Hepatocyte (in vitro differentiated cells): ENCODE results near the gene TEX36. TPM values are rescaled to one million over a fixed set of nuclear protein-coding genes. Genes with fewer than 3 reads are reported as not detected.

Experiments used
- DNase-seq: peaks from one replicate; pipeline ENCODE4 v3.0.0-alpha.2; 2016; ENCODE audit warnings: low spot score
- H2AFZ ChIP-seq: fragments of 200-600 bp; sonication (generic); 2 replicates; pipeline ENCODE4 v1.6.0; 2016; ENCODE audit warnings: antibody characterized with exemption, mild to moderate bottlenecking
- H3K27ac ChIP-seq: fragments of 200-600 bp; sonication (generic); 2 replicates; pipeline ENCODE4 v1.5.1; 2016; ENCODE audit warnings: mild to moderate bottlenecking
- H3K27me3 ChIP-seq: fragments of 200-600 bp; sonication (generic); 2 replicates; pipeline ENCODE4 v1.6.1; 2016
- H3K36me3 ChIP-seq: fragments of 200-600 bp; sonication (generic); replicated peaks from 2 replicates; pipeline ENCODE4 v1.5.1; 2016; ENCODE audit warnings: low read depth; ENCODE audit not compliant: insufficient read depth
- H3K4me1 ChIP-seq: fragments of 200-600 bp; sonication (generic); 2 replicates; pipeline ENCODE4 v1.5.1; 2016; ENCODE audit warnings: mild to moderate bottlenecking, moderate library complexity; ENCODE audit not compliant: insufficient read depth
- H3K4me2 ChIP-seq: fragments of 200-600 bp; sonication (generic); 2 replicates; pipeline ENCODE4 v1.6.0; 2016
- H3K4me3 ChIP-seq: fragments of 200-600 bp; sonication (generic); 2 replicates; pipeline ENCODE4 v1.5.1; 2016; ENCODE audit warnings: mild to moderate bottlenecking
- H3K79me2 ChIP-seq: fragments of 200-600 bp; sonication (generic); 2 replicates; pipeline ENCODE4 v1.6.0; 2017; ENCODE audit warnings: mild to moderate bottlenecking
- H3K9me2 ChIP-seq: fragments of 200-600 bp; sonication (generic); replicated peaks from 2 replicates; pipeline ENCODE4 v1.6.0; 2017; ENCODE audit warnings: mild to moderate bottlenecking; ENCODE audit not compliant: insufficient read depth
- H3K9me3 ChIP-seq: fragments of 200-600 bp; sonication (generic); 2 replicates; pipeline ENCODE4 v1.5.1; 2016; ENCODE audit warnings: low read depth, mild to moderate bottlenecking
- H4K20me1 ChIP-seq: fragments of 200-600 bp; sonication (generic); 2 replicates; pipeline ENCODE4 v1.6.0; 2016; ENCODE audit warnings: mild to moderate bottlenecking; ENCODE audit not compliant: insufficient read depth, poor library complexity, severe bottlenecking
- CTCF ChIP-seq: fragments of 200-600 bp; sonication (generic); IDR thresholded peaks from 2 replicates; pipeline ENCODE4 v1.5.1; 2016; ENCODE audit warnings: antibody characterized with exemption, mild to moderate bottlenecking; ENCODE audit not compliant: poor library complexity
- EZH2 ChIP-seq: fragments of 200-600 bp; sonication (generic); IDR thresholded peaks from 2 replicates; pipeline ENCODE4 v1.6.1; 2016; ENCODE audit warnings: antibody characterized with exemption, mild to moderate bottlenecking, borderline replicate concordance
- EZH2phosphoT487 ChIP-seq: fragments of 200-600 bp; sonication (generic); IDR thresholded peaks from one replicate; pipeline ENCODE4 v1.6.1; 2018; ENCODE audit warnings: antibody characterized with exemption, mild to moderate bottlenecking, low read depth, moderate library complexity; ENCODE audit not compliant: unreplicated experiment, severe bottlenecking
- WGBS: methylation state at CpG from one replicate; pipeline ENCODE4 v1.1.6; 2016; ENCODE audit warnings: low lambda C conversion rate; ENCODE audit errors: missing lambda C conversion rate; 5-methylcytosine and 5-hydroxymethylcytosine counted together
- polyA plus RNA-seq: library from polyadenylated mRNA; unstranded; fragments of >200 nt; fragmentation: Nextera tagmentation; extraction: Ambion mirVana; gene quantifications from 2 replicates; pipeline ENCODE4 v1.2.1, GENCODE V29; 2016
- total RNA-seq: library from RNA; depleted of rRNA; stranded (reverse); fragments of >200 nt; gene quantifications from 2 replicates; pipeline ENCODE4 v1.2.3, GENCODE V29; 2014

Gene TEX36
- total and polyA plus RNA-seq, 2 experiments from 2014 or later: not detected

- H4K20me1 ChIP-seq: no peaks in the 10 kb centered on the region
- TF ChIP-seq EZH2 (no peak), CTCF (no peak), EZH2phosphoT487 (no peak)
- no peaks in the 10 kb centered on the region for H3K9me3 ChIP-seq
- WGBS: 59% methylated on average over 7 of the region's 7 CpGs
- peak; percentile 50 for DNase-seq
- no peaks in the 10 kb centered on the region for H3K36me3 ChIP-seq
- H3K4me3 ChIP-seq: no peak overlapping the region
- H3K79me2 ChIP-seq: no peaks in the 10 kb centered on the region
- no peak overlapping the region for H3K4me2 ChIP-seq
- H3K9me2 ChIP-seq: no peaks in the 10 kb centered on the region
- H3K27me3 ChIP-seq: no peaks in the 10 kb centered on the region
- H3K4me1 ChIP-seq: no peaks in the 10 kb centered on the region
- peak overlapping the region; percentile 78 for H3K27ac ChIP-seq
- H2AFZ ChIP-seq: no peak overlapping the region
Measured at GRCh38 chr10:125661941-125662515, 20.9 kb downstream of the TEX36 start.

GRCh38 chr10:125661431-125661940, 21.5 kb downstream of the TEX36 start:
- no peaks in the 10 kb centered on the region for H3K9me2 ChIP-seq
- no peaks in the 10 kb centered on the region for H4K20me1 ChIP-seq
- no peaks in the 10 kb centered on the region for H3K9me3 ChIP-seq
- H3K4me1 ChIP-seq: no peaks in the 10 kb centered on the region
- no peak overlapping the region for H3K4me3 ChIP-seq
- no peak overlapping the region for H3K4me2 ChIP-seq
- TF ChIP-seq EZH2phosphoT487 (no peak), EZH2 (no peak), CTCF (no peak)
- H3K27me3 ChIP-seq: no peaks in the 10 kb centered on the region
- WGBS: 87% methylated on average over 12 of the region's 12 CpGs
- H3K27ac ChIP-seq: peak overlapping the region; percentile 64
- no peak for DNase-seq
- no peaks in the 10 kb centered on the region for H3K79me2 ChIP-seq
- H2AFZ ChIP-seq: no peak overlapping the region
- H3K36me3 ChIP-seq: no peaks in the 10 kb centered on the region

- H3K4me3 ChIP-seq: no peak overlapping the region
- H3K9me2 ChIP-seq: no peaks in the 10 kb centered on the region
- no peaks in the 10 kb centered on the region for H3K79me2 ChIP-seq
- H3K4me1 ChIP-seq: no peaks in the 10 kb centered on the region
- no peak for DNase-seq
- WGBS: 85% methylated on average over 1 of the region's 1 CpG
- H3K27ac ChIP-seq: no peak overlapping the region
- no peak overlapping the region for H3K4me2 ChIP-seq
- H3K9me3 ChIP-seq: no peaks in the 10 kb centered on the region
- no peaks in the 10 kb centered on the region for H3K36me3 ChIP-seq
- H3K27me3 ChIP-seq: no peaks in the 10 kb centered on the region
- H4K20me1 ChIP-seq: no peaks in the 10 kb centered on the region
- TF ChIP-seq EZH2 (no peak), CTCF (no peak), EZH2phosphoT487 (no peak)
- no peak overlapping the region for H2AFZ ChIP-seq
Measured at GRCh38 chr10:125659071-125659470, 23.9 kb downstream of the TEX36 start.
